HEK293 (cell line): Measurements from ENCODE around the gene ADCY7.
A peak's percentile ranks its signal among the peaks of the same experiment; 100 is the strongest.

ENCODE experiments used
- FEZF1 ChIP-seq: fragments of 450-650 bp; formaldehyde crosslinking; IDR thresholded peaks from 2 replicates; pipeline ENCODE4 v1.5.1; 2016; ENCODE audit warnings: missing biosample characterization, missing genetic modification characterization
- GFI1B ChIP-seq: fragments of 450-650 bp; formaldehyde crosslinking; IDR thresholded peaks from 2 replicates; pipeline ENCODE4 v1.5.1; 2016; ENCODE audit warnings: missing biosample characterization, missing genetic modification characterization
- KLF9 ChIP-seq: fragments of 450-650 bp; formaldehyde crosslinking; IDR thresholded peaks from 2 replicates; pipeline ENCODE4 v1.5.1; 2016; ENCODE audit warnings: missing biosample characterization, missing genetic modification characterization, low read depth
- SETDB1 ChIP-seq: IDR thresholded peaks from one replicate; pipeline ENCODE4 v1.6.1; 2017; ENCODE audit warnings: mild to moderate bottlenecking, low read length, moderate library complexity, mixed read lengths; ENCODE audit not compliant: insufficient read length
- ZBTB11 ChIP-seq: fragments of 450-650 bp; formaldehyde crosslinking; conservative IDR thresholded peaks from 2 replicates; pipeline ENCODE4 v1.5.1; 2016; ENCODE audit warnings: low read depth, missing biosample characterization, missing genetic modification characterization
- ZFP3 ChIP-seq: fragments of 450-650 bp; formaldehyde crosslinking; IDR thresholded peaks from 2 replicates; pipeline ENCODE4 v1.5.1; 2016; ENCODE audit warnings: low read depth, missing biosample characterization, missing genetic modification characterization
- ZFP41 ChIP-seq: fragments of 450-650 bp; formaldehyde crosslinking; IDR thresholded peaks from 2 replicates; pipeline ENCODE4 v1.5.1; 2016; ENCODE audit warnings: missing biosample characterization, missing genetic modification characterization, borderline replicate concordance
- ZFP69B ChIP-seq: fragments of 450-650 bp; formaldehyde crosslinking; IDR thresholded peaks from 2 replicates; pipeline ENCODE4 v1.5.1; 2016; ENCODE audit warnings: missing biosample characterization, missing genetic modification characterization
- ZIC2 ChIP-seq: fragments of 450-650 bp; formaldehyde crosslinking; IDR thresholded peaks from 2 replicates; pipeline ENCODE4 v1.5.1; 2016; ENCODE audit warnings: missing biosample characterization, missing genetic modification characterization
- ZNF133 ChIP-seq: fragments of 450-650 bp; formaldehyde crosslinking; IDR thresholded peaks from 2 replicates; pipeline ENCODE4 v1.5.1; 2016; ENCODE audit warnings: missing biosample characterization, missing genetic modification characterization
- ZNF155 ChIP-seq: fragments of 450-650 bp; formaldehyde crosslinking; IDR thresholded peaks from 2 replicates; pipeline ENCODE4 v1.5.1; 2016; ENCODE audit warnings: missing biosample characterization, missing genetic modification characterization
- ZNF274 ChIP-seq, 2 experiments: fragments of 200-500 bp in 1 of 2; fragments of 450-650 bp in 1 of 2; sonication (Bioruptor generic) in 1 of 2; formaldehyde crosslinking in 1 of 2; IDR thresholded peaks; 2 replicates each; pipeline versions ENCODE4 v1.5.1 to v1.6.1; 2014 to 2016; ENCODE audit warnings: borderline replicate concordance in 1 of 2, inconsistent platforms in 1 of 2, low read length in 1 of 2, missing biosample characterization in 1 of 2, missing genetic modification characterization in 1 of 2
- ZNF37A ChIP-seq: fragments of 450-650 bp; IDR thresholded peaks from 2 replicates; pipeline ENCODE4 v1.5.1; 2018; ENCODE audit warnings: missing biosample characterization, missing genetic modification characterization
- ZNF510 ChIP-seq: fragments of 450-650 bp; formaldehyde crosslinking; IDR thresholded peaks from 2 replicates; pipeline ENCODE4 v1.5.1; 2018; ENCODE audit warnings: mild to moderate bottlenecking, missing genetic modification characterization, missing biosample characterization; ENCODE audit not compliant: insufficient replicate concordance
- ZNF561 ChIP-seq: fragments of 450-650 bp; IDR thresholded peaks from 2 replicates; pipeline ENCODE4 v1.5.1; 2018; ENCODE audit warnings: missing biosample characterization, missing genetic modification characterization, borderline replicate concordance
- ZNF610 ChIP-seq: fragments of 450-650 bp; formaldehyde crosslinking; IDR thresholded peaks from 2 replicates; pipeline ENCODE4 v1.5.1; 2016; ENCODE audit warnings: missing biosample characterization, missing genetic modification characterization, borderline replicate concordance
- ZNF624 ChIP-seq: fragments of 450-650 bp; formaldehyde crosslinking; IDR thresholded peaks from 2 replicates; pipeline ENCODE4 v1.5.1; 2017; ENCODE audit warnings: missing biosample characterization, missing genetic modification characterization
- ZNF654 ChIP-seq: fragments of 450-650 bp; formaldehyde crosslinking; IDR thresholded peaks from 2 replicates; pipeline ENCODE4 v1.5.1; 2016; ENCODE audit warnings: low read depth, missing biosample characterization, missing genetic modification characterization
- ZNF707 ChIP-seq: fragments of 450-650 bp; formaldehyde crosslinking; IDR thresholded peaks from 2 replicates; pipeline ENCODE4 v1.5.1; 2016; ENCODE audit warnings: missing biosample characterization, missing genetic modification characterization
- TF ChIP-seq, protein P1 (sequence below): fragments of 450-650 bp; formaldehyde crosslinking; IDR thresholded peaks from 2 replicates; pipeline ENCODE4 v1.5.1; 2017; ENCODE audit warnings: missing biosample characterization, missing genetic modification characterization
- TF ChIP-seq, protein P2 (sequence below): fragments of 450-650 bp; formaldehyde crosslinking; IDR thresholded peaks from 2 replicates; pipeline ENCODE4 v1.5.1; 2016; ENCODE audit warnings: missing biosample characterization, missing genetic modification characterization
- TF ChIP-seq, protein P3 (sequence below): fragments of 450-650 bp; formaldehyde crosslinking; IDR thresholded peaks from 2 replicates; pipeline ENCODE4 v1.5.1; 2016; ENCODE audit warnings: missing biosample characterization, missing genetic modification characterization
- TF ChIP-seq, protein P4 (sequence below): fragments of 450-650 bp; formaldehyde crosslinking; IDR thresholded peaks from 2 replicates; pipeline ENCODE4 v1.5.1; 2016; ENCODE audit warnings: missing biosample characterization, missing genetic modification characterization

The ADCY7 gene

GRCh38 chr16:50331570-50331969 is 65.2 kb downstream of the ADCY7 start (continued):
- TF ChIP-seq ZBTB11 (tag by site-specific recombination) (no peak), ZNF610 (tag by site-specific recombination) (no peak), ZNF624 (tag by site-specific recombination) (no peak), ZFP3 (tag by site-specific recombination) (no peak), ZNF133 (tag by site-specific recombination) (no peak), ZFP41 (no peak), GFI1B (tag by site-specific recombination) (peak; percentile 96), KLF9 (tag by site-specific recombination) (no peak), ZIC2 (peak; percentile 68), ZNF654 (no peak), ZNF561 (tag by site-specific recombination) (no peak), ZNF155 (tag by site-specific recombination) (no peak), ZFP69B (tag by site-specific recombination) (no peak), ZNF274 (IDR thresholded peaks at IDR 0.05; ENCODE audit: low read length) (no peak), ZNF274 (tag by site-specific recombination; IDR thresholded peaks at IDR 0.05; ENCODE audit: borderline replicate concordance) (no peak), SETDB1 (no peak), ZNF707 (tag by site-specific recombination) (no peak), ZNF510 (tag by site-specific recombination) (no peak), FEZF1 (tag by site-specific recombination) (peak; percentile 78), ZNF37A (tag by site-specific recombination) (no peak)
- TF ChIP-seq, protein P1, sequence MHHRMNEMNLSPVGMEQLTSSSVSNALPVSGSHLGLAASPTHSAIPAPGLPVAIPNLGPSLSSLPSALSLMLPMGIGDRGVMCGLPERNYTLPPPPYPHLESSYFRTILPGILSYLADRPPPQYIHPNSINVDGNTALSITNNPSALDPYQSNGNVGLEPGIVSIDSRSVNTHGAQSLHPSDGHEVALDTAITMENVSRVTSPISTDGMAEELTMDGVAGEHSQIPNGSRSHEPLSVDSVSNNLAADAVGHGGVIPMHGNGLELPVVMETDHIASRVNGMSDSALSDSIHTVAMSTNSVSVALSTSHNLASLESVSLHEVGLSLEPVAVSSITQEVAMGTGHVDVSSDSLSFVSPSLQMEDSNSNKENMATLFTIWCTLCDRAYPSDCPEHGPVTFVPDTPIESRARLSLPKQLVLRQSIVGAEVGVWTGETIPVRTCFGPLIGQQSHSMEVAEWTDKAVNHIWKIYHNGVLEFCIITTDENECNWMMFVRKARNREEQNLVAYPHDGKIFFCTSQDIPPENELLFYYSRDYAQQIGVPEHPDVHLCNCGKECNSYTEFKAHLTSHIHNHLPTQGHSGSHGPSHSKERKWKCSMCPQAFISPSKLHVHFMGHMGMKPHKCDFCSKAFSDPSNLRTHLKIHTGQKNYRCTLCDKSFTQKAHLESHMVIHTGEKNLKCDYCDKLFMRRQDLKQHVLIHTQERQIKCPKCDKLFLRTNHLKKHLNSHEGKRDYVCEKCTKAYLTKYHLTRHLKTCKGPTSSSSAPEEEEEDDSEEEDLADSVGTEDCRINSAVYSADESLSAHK (tag by site-specific recombination) = no peak
- TF ChIP-seq, protein P2, sequence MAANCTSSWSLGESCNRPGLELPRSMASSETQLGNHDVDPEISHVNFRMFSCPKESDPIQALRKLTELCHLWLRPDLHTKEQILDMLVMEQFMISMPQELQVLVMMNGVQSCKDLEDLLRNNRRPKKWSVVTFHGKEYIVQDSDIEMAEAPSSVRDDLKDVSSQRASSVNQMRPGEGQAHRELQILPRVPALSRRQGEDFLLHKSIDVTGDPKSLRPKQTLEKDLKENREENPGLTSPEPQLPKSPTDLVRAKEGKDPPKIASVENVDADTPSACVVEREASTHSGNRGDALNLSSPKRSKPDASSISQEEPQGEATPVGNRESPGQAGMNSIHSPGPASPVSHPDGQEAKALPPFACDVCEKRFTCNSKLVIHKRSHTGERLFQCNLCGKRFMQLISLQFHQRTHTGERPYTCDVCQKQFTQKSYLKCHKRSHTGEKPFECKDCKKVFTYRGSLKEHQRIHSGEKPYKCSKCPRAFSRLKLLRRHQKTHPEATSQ (tag by site-specific recombination) = no peak
- TF ChIP-seq, protein P3, sequence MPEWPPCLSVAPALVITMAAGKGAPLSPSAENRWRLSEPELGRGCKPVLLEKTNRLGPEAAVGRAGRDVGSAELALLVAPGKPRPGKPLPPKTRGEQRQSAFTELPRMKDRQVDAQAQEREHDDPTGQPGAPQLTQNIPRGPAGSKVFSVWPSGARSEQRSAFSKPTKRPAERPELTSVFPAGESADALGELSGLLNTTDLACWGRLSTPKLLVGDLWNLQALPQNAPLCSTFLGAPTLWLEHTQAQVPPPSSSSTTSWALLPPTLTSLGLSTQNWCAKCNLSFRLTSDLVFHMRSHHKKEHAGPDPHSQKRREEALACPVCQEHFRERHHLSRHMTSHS = no peak
- TF ChIP-seq, protein P4, sequence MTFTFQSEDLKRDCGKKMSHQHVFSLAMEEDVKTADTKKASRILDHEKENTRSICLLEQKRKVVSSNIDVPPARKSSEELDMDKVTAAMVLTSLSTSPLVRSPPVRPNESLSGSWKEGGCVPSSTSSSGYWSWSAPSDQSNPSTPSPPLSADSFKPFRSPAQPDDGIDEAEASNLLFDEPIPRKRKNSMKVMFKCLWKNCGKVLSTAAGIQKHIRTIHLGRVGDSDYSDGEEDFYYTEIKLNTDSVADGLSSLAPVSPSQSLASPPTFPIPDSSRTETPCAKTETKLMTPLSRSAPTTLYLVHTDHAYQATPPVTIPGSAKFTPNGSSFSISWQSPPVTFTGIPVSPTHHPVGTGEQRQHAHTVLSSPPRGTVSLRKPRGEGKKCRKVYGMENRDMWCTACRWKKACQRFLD (tag by site-specific recombination) = no peak
